HG02885 (cell line): Measurements from ENCODE around the gene LRCH3.

ENCODE experiments used
- ATAC-seq: cut with Tn5 transposase; IDR thresholded peaks from one replicate; pipeline ENCODE4 v1.9.1; 2021; ENCODE audit warnings: mild to moderate bottlenecking; ENCODE audit not compliant: unreplicated experiment, poor library complexity

The LRCH3 gene

DNA sequence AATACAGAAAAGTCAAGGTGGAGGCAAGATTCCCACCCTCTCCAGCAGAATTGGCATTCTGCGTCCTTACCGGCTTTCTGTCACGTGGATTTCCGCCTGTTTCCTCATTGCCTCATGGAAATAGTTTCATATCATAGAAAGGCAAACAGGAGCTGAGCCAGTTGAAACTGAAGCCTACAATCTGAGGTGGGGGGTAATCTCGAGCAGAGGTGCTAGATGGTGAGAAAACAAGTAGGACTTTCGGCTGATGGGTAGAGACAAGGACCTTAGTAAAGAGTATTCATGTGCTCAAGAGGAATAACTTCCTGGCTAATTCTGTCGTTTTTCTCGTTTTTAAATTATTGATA, 39.9 kb downstream of the LRCH3 start:
- no peak for ATAC-seq

DNA sequence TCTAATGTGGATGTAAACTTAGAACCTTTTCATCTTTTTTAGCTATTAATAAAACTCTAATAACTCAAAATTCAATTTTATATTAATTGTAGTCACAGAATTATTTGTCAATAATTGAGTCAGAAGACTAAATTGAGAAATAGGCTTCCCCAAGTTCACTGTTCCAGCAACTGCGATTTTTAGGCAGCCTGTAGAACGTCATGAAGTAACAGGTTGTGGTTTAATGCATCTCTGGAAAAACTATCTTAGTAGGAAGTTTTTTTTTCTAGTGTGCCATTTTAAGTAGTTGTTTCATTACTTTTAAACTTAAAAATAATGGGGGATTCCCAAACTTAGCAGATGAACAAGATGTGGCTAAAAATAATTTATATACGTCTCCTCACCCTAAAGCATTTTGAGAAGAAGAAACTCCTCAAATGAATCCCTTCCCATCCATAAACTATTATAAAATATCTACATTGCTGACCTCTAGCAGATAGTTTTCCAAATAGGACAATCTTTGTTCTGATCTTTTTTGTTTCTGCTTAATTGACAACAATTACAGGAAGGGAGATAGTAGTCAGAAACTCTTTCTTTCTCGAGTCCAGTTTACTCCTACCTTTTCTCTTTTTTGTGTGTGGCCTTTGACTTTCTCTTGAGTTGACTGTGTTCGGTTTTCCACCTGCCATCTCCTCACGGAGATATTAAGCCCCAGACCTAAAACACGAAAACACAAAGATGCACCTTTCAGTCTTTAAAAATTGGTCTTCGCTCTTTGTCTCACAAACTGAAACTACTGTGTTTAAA, 43.1 kb downstream of the LRCH3 start:
- peak; percentile 57 for ATAC-seq

- ATAC-seq: no peak
These were observed 44.5 kb downstream of the LRCH3 start for GRCh38 chr3:197835509-197835908.

DNA sequence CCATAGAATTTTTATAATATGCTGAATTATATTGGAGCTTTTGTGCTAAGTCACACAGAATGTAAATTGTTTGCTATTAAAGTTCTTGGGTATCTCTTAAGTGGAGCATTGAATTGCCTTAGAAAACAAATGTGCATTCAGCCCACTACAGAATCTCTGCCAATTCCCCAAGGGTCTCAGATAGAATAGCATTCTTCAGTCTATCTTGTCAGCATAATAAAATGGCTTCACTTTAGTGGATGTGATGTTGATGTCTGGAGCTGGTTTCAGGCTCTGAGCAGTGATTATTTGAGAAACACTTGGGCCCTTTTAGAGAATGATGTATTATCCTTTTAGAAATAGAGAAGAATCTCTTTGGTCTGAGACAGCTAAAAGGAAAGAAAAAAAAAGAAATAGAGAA, 45.2 kb downstream of the LRCH3 start:
- no peak for ATAC-seq

GRCh38 chr3:197837282-197837681, 46.2 kb downstream of the LRCH3 start:
- ATAC-seq: no peak

GRCh38 chr3:197841789-197842188, 50.7 kb downstream of the LRCH3 start:
- no peak for ATAC-seq

DNA sequence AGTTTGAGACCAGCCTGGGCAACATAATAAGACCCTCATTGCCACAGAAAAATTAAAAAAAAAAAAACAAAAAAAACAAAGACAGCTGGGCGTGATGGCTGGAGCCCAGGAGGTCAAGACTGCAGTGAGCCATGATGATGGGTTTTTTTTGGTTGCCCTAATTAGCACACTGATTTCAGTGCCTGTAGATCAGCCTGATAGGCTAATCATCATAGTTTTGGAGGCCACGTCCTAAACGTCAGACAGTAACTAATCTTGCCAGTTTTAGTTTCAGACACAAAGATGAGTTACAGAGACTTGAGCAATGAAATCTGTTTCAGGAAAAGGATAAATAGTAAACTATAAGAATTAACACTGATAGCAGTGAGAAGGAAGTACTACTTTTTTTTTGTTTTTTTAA, 55.4 kb downstream of the LRCH3 start:
- no peak for ATAC-seq

DNA sequence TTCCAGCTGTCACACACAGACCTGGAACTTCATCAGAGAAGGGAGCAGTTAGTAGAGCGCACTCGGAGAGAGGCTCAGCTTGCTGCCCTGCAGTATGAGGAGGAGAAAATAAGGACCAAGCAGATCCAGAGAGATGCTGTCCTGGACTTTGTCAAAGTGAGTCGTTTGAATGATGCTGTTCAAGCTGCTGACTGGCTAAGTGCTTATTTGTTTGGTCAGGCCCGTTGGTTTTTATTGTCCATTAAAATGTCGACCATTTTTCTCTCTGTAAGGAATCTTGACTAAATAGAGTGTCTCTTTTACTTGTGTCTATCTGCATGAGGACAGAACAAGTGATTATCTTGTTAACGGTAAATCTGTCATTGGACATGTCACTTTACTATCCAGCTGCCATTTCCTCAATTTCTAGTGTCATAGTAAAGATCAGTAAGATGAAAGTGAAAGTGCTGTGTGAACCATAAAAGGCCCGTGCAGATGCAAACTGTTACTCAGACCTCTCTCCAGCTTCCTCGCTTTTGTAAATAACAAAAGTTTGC, 56.9 kb downstream of the LRCH3 start:
- ATAC-seq: peak; percentile 85

GRCh38 chr3:197854596-197855343, 63.7 kb downstream of the LRCH3 start:
- no peak for ATAC-seq

GRCh38 chr3:197855571-197855970, 64.5 kb downstream of the LRCH3 start:
- no peak for ATAC-seq

GRCh38 chr3:197856199-197856816, 65.3 kb downstream of the LRCH3 start:
- ATAC-seq: no peak

- no peak for ATAC-seq
These were observed 67.1 kb downstream of the LRCH3 start for GRCh38 chr3:197858133-197858532.

DNA sequence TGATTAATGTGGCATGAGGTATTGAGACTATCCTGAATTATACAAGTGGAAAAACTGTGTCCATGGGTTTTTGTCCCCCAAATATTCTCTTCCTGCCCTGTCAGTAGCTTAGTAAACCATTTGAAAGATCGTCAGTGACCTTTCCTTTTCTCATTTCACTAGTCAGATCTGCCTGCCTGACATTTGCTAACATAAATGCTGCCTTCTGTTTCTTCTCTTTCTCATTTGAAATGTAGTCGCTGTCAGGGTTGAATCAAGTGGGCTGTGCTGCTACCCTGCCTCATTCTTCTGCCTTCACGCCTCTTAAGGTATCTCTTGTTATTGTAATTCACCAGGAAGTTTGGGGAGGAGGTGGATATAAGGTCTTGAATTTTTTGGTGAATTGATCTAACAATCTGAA, 67.5 kb downstream of the LRCH3 start:
- no peak for ATAC-seq

GRCh38 chr3:197866035-197866434, 75.0 kb downstream of the LRCH3 start:
- no peak for ATAC-seq

- ATAC-seq: no peak
These were observed 82.3 kb downstream of the LRCH3 start for GRCh38 chr3:197873329-197873728.

GRCh38 chr3:197874064-197874463, 83.0 kb downstream of the LRCH3 start:
- ATAC-seq: no peak

DNA sequence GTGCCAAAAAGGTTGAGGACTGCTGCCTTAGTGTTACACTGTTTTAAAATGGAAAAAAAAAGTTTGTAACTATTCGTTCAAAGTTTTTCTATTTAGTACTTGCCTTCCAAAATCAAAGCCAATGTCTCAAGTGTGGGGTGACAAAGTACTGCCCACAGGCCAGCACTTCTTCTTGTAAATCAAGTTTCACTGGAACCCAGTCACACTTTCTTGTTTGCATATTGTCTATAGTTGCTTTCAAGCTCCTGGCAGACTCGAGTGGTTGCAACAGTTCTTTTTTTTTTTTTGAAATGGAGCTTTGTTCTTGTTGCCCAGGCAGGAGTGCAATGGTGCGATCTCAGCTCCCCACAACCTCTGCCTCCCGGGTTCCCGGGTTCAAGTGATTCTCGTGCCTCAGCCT, 83.6 kb downstream of the LRCH3 start:
- no peak for ATAC-seq

DNA sequence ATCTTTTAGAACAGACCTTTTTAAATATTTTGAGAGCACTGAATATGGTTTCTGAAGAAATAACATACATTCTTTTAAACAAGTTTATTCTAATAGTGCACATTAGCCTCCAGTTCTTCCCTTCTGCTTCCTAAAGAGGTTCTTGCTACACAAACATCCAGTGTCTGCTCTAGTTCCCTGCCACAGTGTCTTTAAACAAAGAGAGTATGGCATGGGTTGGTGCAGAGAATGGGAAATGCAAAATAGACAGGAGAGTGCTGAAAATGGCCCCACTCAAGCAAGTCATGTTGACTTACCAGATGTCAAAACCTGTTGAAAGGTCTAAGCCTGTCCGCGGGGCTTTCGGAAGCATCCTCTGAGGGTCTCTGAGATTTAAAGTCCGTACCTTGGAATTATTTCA, 86.8 kb downstream of the LRCH3 start:
- ATAC-seq: no peak

GRCh38 chr3:197878427-197878826, 87.4 kb downstream of the LRCH3 start:
- peak; percentile 61 for ATAC-seq

- no peak for ATAC-seq
These were observed 89.6 kb downstream of the LRCH3 start for GRCh38 chr3:197880491-197881269.
